ENCODE data around the gene NUAK1. TPM values are rescaled to one million over a fixed set of nuclear protein-coding genes. Genes with fewer than 3 reads are reported as not detected.

NUAK1 gene
- total RNA-seq, 1 experiment from 2014 or later = 14.3 TPM

DNA sequence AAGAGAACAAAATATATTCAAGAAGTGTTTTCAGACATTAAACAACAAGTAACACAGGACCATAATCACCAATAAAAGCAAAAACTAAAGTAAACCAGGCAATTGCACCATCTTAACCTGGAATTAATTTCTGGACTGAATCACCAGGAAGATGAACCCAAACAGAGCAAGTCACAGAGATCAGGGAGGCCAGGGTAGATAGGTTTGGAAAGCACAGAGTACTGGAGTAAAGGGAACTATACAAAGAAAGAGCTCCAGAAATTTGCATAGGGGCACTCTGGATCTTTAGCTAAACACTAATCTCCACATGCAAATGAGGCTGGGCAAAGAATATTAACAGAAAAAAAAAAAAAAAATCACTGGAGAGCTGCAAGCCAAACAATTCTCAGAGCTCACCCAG lies 84.7 kb downstream of the NUAK1 start:
- peaks cover 56% of the 10 kb centered on the region for H3K27me3 Mint-ChIP-seq (ENCODE audit: unreplicated experiment)
- no peak overlapping the region for H3K27ac Mint-ChIP-seq (ENCODE audit: unreplicated experiment)
- no peaks in the 10 kb centered on the region for H3K4me1 Mint-ChIP-seq (ENCODE audit: low read depth, unreplicated experiment)
- intact Hi-C loops (cut with micrococcal nuclease; ENCODE audit: unreplicated experiment) = no loop called here
- no peak overlapping the region for H3K4me3 Mint-ChIP-seq (ENCODE audit: low read depth, unreplicated experiment)
- DNase-seq = no peak
- TF ChIP-seq CTCF (IDR thresholded peaks at IDR 0.05; ENCODE audit: unreplicated experiment) = no peak
- peaks cover 4% of the 10 kb centered on the region for H3K9me3 Mint-ChIP-seq (ENCODE audit: low read depth, unreplicated experiment)
- H3K36me3 Mint-ChIP-seq (ENCODE audit: insufficient read depth, unreplicated experiment) = no peaks in the 10 kb centered on the region
- CTCF ChIA-PET = interaction anchor here (0.7 kb wide), 1 partner anchor 173 kb away, joined by 4 read pairs; no protein-coding TSS in a partner anchor
- no TSS peak for BruUV-seq (replicated peaks)

DNA sequence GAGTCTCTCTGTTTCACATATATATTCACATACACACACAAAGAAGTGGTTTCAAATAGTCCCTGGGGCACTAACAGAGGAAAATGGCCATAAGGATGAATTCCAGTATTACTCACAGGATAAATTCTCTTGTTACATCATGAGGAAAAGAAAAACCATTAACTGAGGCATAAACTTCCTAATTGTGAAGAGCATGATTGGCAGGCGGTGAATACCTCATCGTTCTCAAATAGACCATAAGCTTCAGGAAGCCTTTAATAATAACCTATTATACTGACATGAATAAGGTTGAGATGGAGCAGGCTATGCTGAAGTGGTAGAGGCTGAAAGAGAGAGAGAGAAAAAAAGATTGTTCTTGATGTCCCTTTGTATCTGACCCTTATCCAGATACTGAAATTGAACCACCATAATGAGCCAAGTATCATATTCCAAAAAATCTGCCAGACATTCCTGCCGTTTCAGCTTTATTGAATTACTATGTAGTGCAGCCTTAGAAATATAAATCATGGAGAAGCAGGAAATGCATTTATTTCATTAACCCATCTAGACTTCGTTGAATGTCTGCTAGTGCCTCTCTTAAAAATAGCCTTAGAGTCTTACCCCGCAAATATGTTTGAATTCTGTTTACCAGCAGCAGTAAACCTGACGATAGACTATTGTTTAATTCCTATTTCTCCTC lies 86.8 kb downstream of the NUAK1 start:
- H3K36me3 Mint-ChIP-seq (ENCODE audit: insufficient read depth, unreplicated experiment) = no peaks in the 10 kb centered on the region
- H3K27ac Mint-ChIP-seq (ENCODE audit: unreplicated experiment) = no peak overlapping the region
- intact Hi-C loops (cut with micrococcal nuclease; ENCODE audit: unreplicated experiment) = no loop called here
- no peaks in the 10 kb centered on the region for H3K4me1 Mint-ChIP-seq (ENCODE audit: low read depth, unreplicated experiment)
- H3K9me3 Mint-ChIP-seq (ENCODE audit: low read depth, unreplicated experiment) = peaks cover 4% of the 10 kb centered on the region
- no TSS peak for BruUV-seq (replicated peaks)
- no peak for TF ChIP-seq CTCF (IDR thresholded peaks at IDR 0.05; ENCODE audit: unreplicated experiment)
- CTCF ChIA-PET = no interaction called here
- no peak overlapping the region for H3K4me3 Mint-ChIP-seq (ENCODE audit: low read depth, unreplicated experiment)
- peaks cover 70% of the 10 kb centered on the region for H3K27me3 Mint-ChIP-seq (ENCODE audit: unreplicated experiment)
- no peak for DNase-seq

DNA sequence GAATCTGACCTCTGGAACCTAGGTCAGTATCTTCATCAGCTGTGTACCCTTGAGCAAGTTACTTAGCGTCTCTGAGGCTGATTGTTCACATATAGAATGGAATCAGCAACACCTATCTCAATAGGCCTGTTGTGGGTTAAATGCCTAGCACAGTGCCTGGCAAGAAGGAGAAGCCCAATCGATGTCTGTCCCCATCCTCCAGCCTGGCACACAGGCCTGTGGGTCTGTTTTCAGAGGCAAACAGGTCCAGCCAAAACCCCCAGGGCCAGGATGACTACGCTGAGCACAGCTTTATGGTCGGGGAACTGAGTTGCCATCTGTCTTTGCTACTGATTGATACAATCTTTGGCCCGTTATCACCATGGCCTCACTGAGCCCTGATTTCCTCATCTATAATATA lies 89.2 kb downstream of the NUAK1 start:
- H3K4me1 Mint-ChIP-seq (ENCODE audit: low read depth, unreplicated experiment) = no peaks in the 10 kb centered on the region
- no peak overlapping the region for H3K27ac Mint-ChIP-seq (ENCODE audit: unreplicated experiment)
- no peak for TF ChIP-seq CTCF (IDR thresholded peaks at IDR 0.05; ENCODE audit: unreplicated experiment)
- no peak overlapping the region for H3K4me3 Mint-ChIP-seq (ENCODE audit: low read depth, unreplicated experiment)
- no TSS peak for BruUV-seq (replicated peaks)
- no peak for DNase-seq
- H3K9me3 Mint-ChIP-seq (ENCODE audit: low read depth, unreplicated experiment) = no peaks in the 10 kb centered on the region
- CTCF ChIA-PET = no interaction called here
- no peaks in the 10 kb centered on the region for H3K36me3 Mint-ChIP-seq (ENCODE audit: insufficient read depth, unreplicated experiment)
- intact Hi-C loops (cut with micrococcal nuclease; ENCODE audit: unreplicated experiment) = no loop called here
- peaks cover 69% of the 10 kb centered on the region for H3K27me3 Mint-ChIP-seq (ENCODE audit: unreplicated experiment)

DNA sequence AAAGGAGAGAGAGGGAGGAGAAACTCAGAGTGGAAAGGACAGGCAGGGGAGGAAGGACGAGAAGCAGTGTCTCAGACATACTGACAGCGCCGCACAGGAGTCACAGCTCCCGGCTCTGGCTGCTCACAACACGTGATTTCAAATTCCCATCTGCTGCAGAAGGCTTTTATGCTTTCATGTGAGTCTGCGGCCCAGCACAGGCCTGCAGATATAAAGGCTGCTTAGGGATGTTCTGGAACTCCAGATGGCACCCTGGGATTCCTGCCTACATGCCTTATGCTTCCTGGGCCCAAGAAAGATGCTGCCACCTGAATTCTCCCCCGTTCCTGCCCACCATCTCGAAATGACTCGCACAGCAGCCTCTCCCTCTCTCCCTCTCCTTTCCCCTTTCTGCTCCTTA lies 89.6 kb downstream of the NUAK1 start:
- H3K9me3 Mint-ChIP-seq (ENCODE audit: low read depth, unreplicated experiment) = no peaks in the 10 kb centered on the region
- intact Hi-C loops (cut with micrococcal nuclease; ENCODE audit: unreplicated experiment) = no loop called here
- H3K4me3 Mint-ChIP-seq (ENCODE audit: low read depth, unreplicated experiment) = no peak overlapping the region
- no peak for TF ChIP-seq CTCF (IDR thresholded peaks at IDR 0.05; ENCODE audit: unreplicated experiment)
- peaks cover 65% of the 10 kb centered on the region for H3K27me3 Mint-ChIP-seq (ENCODE audit: unreplicated experiment)
- no peaks in the 10 kb centered on the region for H3K36me3 Mint-ChIP-seq (ENCODE audit: insufficient read depth, unreplicated experiment)
- no peaks in the 10 kb centered on the region for H3K4me1 Mint-ChIP-seq (ENCODE audit: low read depth, unreplicated experiment)
- no peak for DNase-seq
- BruUV-seq (replicated peaks) = no TSS peak
- CTCF ChIA-PET = interaction anchor here (0.9 kb wide), 1 partner anchor 604 kb away, joined by 3 read pairs; no protein-coding TSS in a partner anchor
- H3K27ac Mint-ChIP-seq (ENCODE audit: unreplicated experiment) = no peak overlapping the region

All from Calu3 (cell line).